HG03571 (cell line): ENCODE results near the gene C1orf210.

Experiments used
- ATAC-seq: cut with Tn5 transposase; IDR thresholded peaks from one replicate; pipeline ENCODE4 v1.9.1; 2021; ENCODE audit not compliant: unreplicated experiment

Gene C1orf210

GRCh38 chr1:43312663-43313515 is 27.5 kb upstream of the C1orf210 start:
- ATAC-seq, result no peak

DNA sequence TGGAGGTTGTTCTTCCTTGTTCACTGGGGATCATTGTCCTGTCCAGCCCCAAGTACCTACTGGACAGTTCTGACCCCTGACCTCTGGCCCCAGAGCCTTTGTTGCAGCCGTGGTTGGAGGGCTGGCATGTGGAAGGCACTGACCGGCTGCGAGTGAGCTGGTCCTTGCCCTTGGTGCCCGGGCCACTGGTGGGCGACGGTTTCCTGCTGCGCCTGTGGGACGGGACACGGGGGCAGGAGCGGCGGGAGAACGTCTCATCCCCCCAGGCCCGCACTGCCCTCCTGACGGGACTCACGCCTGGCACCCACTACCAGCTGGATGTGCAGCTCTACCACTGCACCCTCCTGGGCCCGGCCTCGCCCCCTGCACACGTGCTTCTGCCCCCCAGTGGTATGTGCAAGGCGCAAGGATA is 26.8 kb upstream of the C1orf210 start:
- no peak for ATAC-seq

GRCh38 chr1:43311521-43311920 is 26.1 kb upstream of the C1orf210 start:
- ATAC-seq, result no peak

DNA sequence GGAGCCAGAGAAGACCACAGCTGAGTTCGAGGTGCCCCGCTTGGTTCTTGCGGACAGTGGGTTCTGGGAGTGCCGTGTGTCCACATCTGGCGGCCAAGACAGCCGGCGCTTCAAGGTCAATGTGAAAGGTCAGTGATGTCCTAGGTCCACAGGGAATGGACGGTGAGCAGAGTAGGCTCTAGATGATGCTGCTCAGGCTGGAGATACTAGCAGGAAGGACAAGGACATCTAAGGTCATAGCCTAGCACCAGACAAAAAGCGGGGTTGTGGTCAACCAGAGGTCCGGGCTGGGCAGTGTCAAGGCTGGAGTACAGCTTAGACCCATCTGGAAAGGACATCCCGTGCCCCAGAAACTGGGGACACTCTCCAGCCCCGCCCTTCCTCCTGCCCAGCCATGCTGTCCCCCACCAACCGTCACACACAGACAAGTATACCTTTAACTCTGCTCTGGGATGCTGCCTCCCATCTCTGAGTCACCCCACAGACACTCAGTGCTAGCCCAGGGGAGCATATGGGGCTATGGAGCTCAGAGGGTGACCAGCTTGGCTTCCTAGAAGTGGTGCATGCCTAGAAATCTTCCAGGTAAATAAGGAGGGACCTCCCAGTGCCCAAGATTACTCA is 24.1 kb upstream of the C1orf210 start:
- no peak for ATAC-seq

- no peak for ATAC-seq
These were observed 23.4 kb upstream of the C1orf210 start for GRCh38 chr1:43308635-43309404.

DNA sequence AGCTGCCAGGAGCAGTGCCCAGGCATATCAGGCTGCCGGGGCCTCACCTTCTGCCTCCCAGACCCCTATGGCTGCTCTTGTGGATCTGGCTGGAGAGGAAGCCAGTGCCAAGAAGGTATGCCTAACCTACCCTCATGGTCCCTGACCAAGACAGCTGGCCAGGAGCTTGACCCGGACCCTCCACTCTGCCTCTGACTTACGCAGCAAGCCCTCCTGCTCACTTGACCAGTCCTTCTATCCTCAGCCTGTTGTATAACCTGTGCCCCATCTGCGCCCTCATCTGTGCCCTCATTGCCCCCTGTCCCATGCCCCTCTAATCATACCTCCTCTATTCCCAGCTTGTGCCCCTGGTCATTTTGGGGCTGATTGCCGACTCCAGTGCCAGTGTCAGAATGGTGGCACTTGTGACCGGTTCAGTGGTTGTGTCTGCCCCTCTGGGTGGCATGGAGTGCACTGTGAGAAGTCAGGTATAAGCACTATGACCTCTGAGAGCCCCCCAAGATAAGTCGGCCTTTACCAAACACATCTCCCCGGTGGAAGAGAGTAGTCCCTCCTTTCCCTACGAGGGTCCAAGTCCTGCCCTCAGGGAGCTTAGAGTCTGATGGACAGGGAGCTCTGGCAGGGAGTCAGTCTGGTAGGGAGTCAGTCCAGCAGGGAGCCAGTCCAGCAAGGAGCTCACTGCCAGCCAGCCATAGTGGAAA is 22.2 kb upstream of the C1orf210 start:
- ATAC-seq, result no peak

GRCh38 chr1:43306688-43307457 is 21.5 kb upstream of the C1orf210 start:
- ATAC-seq, result no peak

- no peak for ATAC-seq
These were observed 20.7 kb upstream of the C1orf210 start for GRCh38 chr1:43305926-43306687.

DNA sequence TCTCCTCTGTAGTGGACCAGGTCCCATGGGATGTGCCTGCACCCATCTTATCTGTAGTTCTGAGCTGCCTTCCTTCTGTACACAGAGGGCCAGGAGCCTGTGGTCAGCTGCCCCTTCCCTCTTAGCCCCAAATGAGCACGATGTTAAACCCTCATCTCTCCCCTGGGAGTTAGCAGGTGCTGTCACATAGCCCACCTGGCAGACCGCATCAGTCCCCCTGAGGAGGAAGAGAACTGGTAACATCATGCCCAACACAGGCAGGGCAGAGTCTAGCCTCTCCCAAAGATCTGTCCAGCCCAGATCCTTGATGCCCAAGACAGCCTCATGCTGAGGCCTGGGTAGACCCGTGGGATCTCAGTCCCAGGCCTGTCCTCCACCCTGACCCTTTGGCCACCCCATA is 20.1 kb upstream of the C1orf210 start:
- no peak for ATAC-seq

DNA sequence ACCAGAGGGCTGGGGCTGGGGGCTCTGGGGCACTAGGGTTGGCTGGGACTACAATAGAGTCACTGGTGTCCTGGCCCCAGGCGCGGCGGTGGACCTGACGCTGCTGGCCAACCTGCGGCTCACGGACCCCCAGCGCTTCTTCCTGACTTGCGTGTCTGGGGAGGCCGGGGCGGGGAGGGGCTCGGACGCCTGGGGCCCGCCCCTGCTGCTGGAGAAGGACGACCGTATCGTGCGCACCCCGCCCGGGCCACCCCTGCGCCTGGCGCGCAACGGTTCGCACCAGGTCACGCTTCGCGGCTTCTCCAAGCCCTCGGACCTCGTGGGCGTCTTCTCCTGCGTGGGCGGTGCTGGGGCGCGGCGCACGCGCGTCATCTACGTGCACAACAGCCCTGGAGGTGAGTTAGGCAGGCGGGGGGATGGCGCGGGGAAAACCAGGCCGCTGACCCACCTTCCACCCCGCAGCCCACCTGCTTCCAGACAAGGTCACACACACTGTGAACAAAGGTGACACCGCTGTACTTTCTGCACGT is 19.5 kb upstream of the C1orf210 start:
- ATAC-seq, result no peak

- ATAC-seq, result no peak
These were observed 18.9 kb upstream of the C1orf210 start for GRCh38 chr1:43304314-43304681.

GRCh38 chr1:43303471-43304313 is 18.3 kb upstream of the C1orf210 start:
- no peak for ATAC-seq

- no peak for ATAC-seq
These were observed 17.5 kb upstream of the C1orf210 start for GRCh38 chr1:43302721-43303470.

DNA sequence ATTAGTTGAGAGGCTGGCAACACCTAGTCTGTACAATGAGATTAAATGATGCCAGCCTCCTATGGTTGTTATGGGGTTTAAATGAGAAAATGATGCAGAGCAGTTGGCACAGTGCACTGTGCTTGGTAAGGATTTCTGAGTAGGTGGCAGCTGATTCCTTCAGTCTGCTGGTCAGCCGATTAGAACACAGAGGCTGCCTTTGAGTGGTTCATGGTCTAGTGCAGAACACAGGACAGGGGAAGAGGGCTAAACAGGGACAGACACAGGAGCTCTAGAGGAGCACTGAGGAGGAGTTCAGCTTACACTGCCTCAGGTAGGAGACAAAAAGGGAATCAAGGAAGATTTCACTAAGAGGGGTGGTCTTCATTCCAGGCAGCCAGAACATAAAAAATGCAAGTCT is 16.8 kb upstream of the C1orf210 start:
- no peak for ATAC-seq

GRCh38 chr1:43300378-43301094 is 15.2 kb upstream of the C1orf210 start, which contains the start of gene TIE1:
TIE1 (plus strand) TSS chr1:43300982; CDS start chr1:43301072, 90 bp downstream.
- ATAC-seq, result no peak

DNA sequence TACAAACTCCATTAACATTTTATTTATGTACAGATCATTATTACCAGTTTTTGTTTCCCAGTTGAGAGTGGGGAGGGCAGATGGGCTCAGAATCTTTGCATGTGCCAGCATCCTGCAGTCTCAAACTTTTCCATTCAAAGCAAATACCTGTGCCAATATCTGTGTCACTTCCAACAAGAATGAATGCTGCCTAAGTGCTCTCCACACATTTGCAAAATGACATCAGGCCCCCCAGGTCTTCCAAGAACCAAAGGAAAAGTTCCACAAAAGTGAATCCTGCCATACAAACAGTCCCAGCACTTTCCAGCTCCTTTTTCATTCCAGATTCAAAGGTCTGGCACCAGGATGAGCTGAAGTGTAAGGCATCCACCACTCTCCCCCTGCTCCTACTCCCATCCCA is 13.7 kb upstream of the C1orf210 start:
- ATAC-seq, result no peak

DNA sequence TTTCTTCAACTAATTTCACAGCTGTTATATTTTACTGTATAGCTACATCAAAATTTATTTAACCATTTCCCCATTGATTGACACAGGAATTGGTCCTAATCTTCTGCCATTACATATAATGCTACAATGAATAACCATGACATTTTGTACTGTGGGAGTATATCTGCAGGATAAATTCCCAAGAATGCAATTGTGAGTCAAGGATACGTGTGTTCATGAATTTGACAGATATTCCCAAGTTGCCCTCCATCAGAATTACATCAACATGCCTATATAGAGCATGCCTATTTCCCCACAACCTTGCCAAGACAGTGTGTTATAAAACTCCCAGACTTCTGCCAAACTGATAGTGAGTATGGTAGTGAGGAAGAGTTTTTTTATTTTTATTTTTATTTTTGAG is 12.7 kb upstream of the C1orf210 start:
- no peak for ATAC-seq
